Upper lobe of left lung (tissue), 6 donors: Measurements from ENCODE around the gene FGF23. TPM values are rescaled to one million over a fixed set of nuclear protein-coding genes. Genes with fewer than 3 reads are reported as not detected.

ENCODE experiments used
- ATAC-seq, 2 donors: fragments of 200-7000 bp; cut with Tn5 transposase; one replicate each; pipeline ENCODE4 v1.9.1; 2022; ENCODE audit warnings: mild to moderate bottlenecking in 2 of 2, moderate library complexity in 2 of 2; ENCODE audit not compliant: low FRiP score in 2 of 2
- DNase-seq, 2 donors: peaks; one replicate each; pipeline ENCODE4 v3.0.0-alpha.2; 2019 to 2020
- H3K27ac ChIP-seq, 4 donors: fragments of 200-600 bp; sonication (generic); one replicate each; pipeline ENCODE4 v1.5.1; 2016 to 2019
- H3K27me3 ChIP-seq, 4 donors: fragments of 200-600 bp; sonication (generic); one replicate each; pipeline ENCODE4 v1.5.1; 2017 to 2019
- H3K36me3 ChIP-seq, 4 donors: fragments of 200-600 bp; sonication (generic); one replicate each; pipeline ENCODE4 v1.5.1; 2016 to 2019
- H3K4me1 ChIP-seq, 4 donors: fragments of 200-600 bp; sonication (generic); one replicate each; pipeline ENCODE4 v1.5.1; 2018 to 2019
- H3K4me3 ChIP-seq, 4 donors: fragments of 200-600 bp; sonication (generic); one replicate each; pipeline ENCODE4 v1.5.1; 2017 to 2019; ENCODE audit warnings: mild to moderate bottlenecking in 2 of 4, moderate library complexity in 1 of 4
- H3K9me3 ChIP-seq, 4 donors: fragments of 200-600 bp; sonication (generic); one replicate each; pipeline ENCODE4 v1.5.1; 2018 to 2019
- CTCF ChIP-seq, 6 experiments: fragments of 450-650 bp in 4 of 6; fragments of 200-600 bp in 2 of 6; sonication (generic) in 2 of 6; IDR thresholded peaks; one replicate each; pipeline ENCODE4 v1.5.1; 2016 to 2019; ENCODE audit warnings: antibody characterized with exemption in 6 of 6
- EP300 ChIP-seq, 4 donors: sonication (generic); formaldehyde crosslinking; IDR thresholded peaks; one replicate each; pipeline ENCODE4 v1.5.1; 2017; ENCODE audit warnings: antibody characterized with exemption in 4 of 4, control low read depth in 2 of 4
- POLR2A ChIP-seq, 4 donors: fragments of 450-650 bp; IDR thresholded peaks; one replicate each; pipeline ENCODE4 v1.5.1; 2016 to 2017; ENCODE audit warnings: antibody characterized with exemption in 4 of 4, mild to moderate bottlenecking in 2 of 4
- POLR2AphosphoS5 ChIP-seq, 2 donors: sonication (generic); formaldehyde crosslinking; IDR thresholded peaks; one replicate each; pipeline ENCODE4 v1.5.1; 2017; ENCODE audit warnings: antibody characterized with exemption in 2 of 2
- WGBS, 2 donors: methylation state at CpG; one replicate each; pipeline ENCODE4 v1.1.5; 2017 to 2018; 5-methylcytosine and 5-hydroxymethylcytosine counted together
- total RNA-seq, 6 donors: library from RNA; depleted of rRNA in 4 of 6; stranded (reverse); fragments of >200 nt in 4 of 6; gene quantifications; one replicate each; pipeline versions ENCODE4 v1.1.0 to v1.2.1, GENCODE V29; 2016 to 2021
- donor health status: DM: no; HTN: no; CAD: no; lungs with moderate emphysema.
- donor health status: DM: no; HTN: yes; CAD: no; lungs with severe emphysema.

The FGF23 gene
- total RNA-seq, 6 donors from 2014 or later, result not detected

GRCh38 chr12:4388662-4389061 is 9.2 kb upstream of the FGF23 start:
- 46 to 50% methylated on average over 2 of the region's 2 CpGs for WGBS, 2 donors
- no peak for ATAC-seq
- TF ChIP-seq CTCF (IDR thresholded peaks at IDR 0.05) (no peak), POLR2AphosphoS5 (IDR thresholded peaks at IDR 0.05) (no peak), POLR2A (IDR thresholded peaks at IDR 0.05) (no peak), EP300 (IDR thresholded peaks at IDR 0.05) (no peak)
- no peak for DNase-seq
- Histone ChIP-seq H3K27me3 (no peaks in the 10 kb centered on the region), H3K36me3 (no peaks in the 10 kb centered on the region), H3K4me1 (no peaks in the 10 kb centered on the region), H3K9me3 (no peaks in the 10 kb centered on the region), H3K27ac (no peak overlapping the region), H3K4me3 (no peak overlapping the region)

DNA sequence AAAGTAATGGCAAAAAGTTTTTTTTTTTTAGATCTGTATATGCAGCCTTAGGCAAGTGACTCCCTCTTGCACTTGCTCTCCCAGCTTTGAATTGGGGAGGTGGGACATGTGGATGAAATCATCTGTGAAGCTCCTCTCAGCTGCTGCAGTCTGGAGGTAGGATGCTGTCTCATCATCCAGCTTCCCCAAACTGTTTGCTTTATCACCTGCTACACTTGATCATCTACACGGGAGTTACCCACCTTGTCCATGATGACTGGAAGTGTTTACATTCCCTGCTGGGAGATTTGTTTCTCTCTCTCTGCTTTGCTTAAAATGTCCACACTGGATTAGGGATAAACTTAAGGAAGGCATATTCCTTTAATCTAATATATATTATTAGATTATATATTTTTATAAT is 8.5 kb upstream of the FGF23 start:
- Histone ChIP-seq H3K4me3 (no peak overlapping the region), H3K27ac (no peak overlapping the region), H3K4me1 (no peaks in the 10 kb centered on the region), H3K9me3 (no peaks in the 10 kb centered on the region), H3K36me3 (no peaks in the 10 kb centered on the region), H3K27me3 (no peaks in the 10 kb centered on the region)
- TF ChIP-seq CTCF (IDR thresholded peaks at IDR 0.05) (no peak), POLR2A (IDR thresholded peaks at IDR 0.05) (no peak), POLR2AphosphoS5 (IDR thresholded peaks at IDR 0.05) (no peak), EP300 (IDR thresholded peaks at IDR 0.05) (no peak)
- ATAC-seq (no peak), DNase-seq (no peak)
- 25 to 72% methylated on average over 1 of the region's 1 CpG for WGBS, 2 donors

DNA sequence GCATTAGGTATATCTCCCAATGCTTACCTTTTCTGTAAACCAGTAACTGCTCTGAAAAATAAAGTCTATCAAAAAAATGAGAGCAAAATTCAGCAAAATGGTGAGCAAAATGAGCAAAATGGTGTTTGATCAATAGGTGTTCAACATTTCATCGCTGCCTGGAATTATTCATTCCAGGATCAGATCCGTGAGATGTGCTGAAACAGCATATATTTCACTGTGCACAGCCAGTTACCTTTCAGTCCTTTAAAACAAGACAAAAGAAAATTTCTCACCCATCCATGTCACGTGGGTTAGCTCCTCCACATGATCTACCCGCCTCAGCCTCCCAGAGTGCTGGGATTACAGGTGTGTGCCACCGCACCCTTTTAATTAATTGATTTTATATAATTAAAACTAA is 8.1 kb upstream of the FGF23 start:
- WGBS, 2 donors, result 87 to 96% methylated on average over 5 of the region's 5 CpGs
- H3K4me3 ChIP-seq, result no peak overlapping the region
- TF ChIP-seq CTCF (IDR thresholded peaks at IDR 0.05) (no peak), EP300 (IDR thresholded peaks at IDR 0.05) (no peak), POLR2AphosphoS5 (IDR thresholded peaks at IDR 0.05) (no peak), POLR2A (IDR thresholded peaks at IDR 0.05) (no peak)
- H3K27me3 ChIP-seq, result no peaks in the 10 kb centered on the region
- ATAC-seq (no peak), DNase-seq (no peak)
- no peaks in the 10 kb centered on the region for H3K36me3 ChIP-seq
- H3K9me3 ChIP-seq, result no peaks in the 10 kb centered on the region
- H3K27ac ChIP-seq, result no peak overlapping the region
- H3K4me1 ChIP-seq, result no peaks in the 10 kb centered on the region

- ATAC-seq (no peak), DNase-seq (no peak)
- H3K27ac ChIP-seq, result no peak overlapping the region
- no peaks in the 10 kb centered on the region for H3K36me3 ChIP-seq
- H3K9me3 ChIP-seq, result no peaks in the 10 kb centered on the region
- H3K4me1 ChIP-seq, result no peaks in the 10 kb centered on the region
- H3K4me3 ChIP-seq, result no peak overlapping the region
- WGBS, 2 donors, result 72 to 90% methylated on average over 4 of the region's 4 CpGs
- TF ChIP-seq POLR2AphosphoS5 (IDR thresholded peaks at IDR 0.05), result no peak
- no peaks in the 10 kb centered on the region for H3K27me3 ChIP-seq
Observed at GRCh38 chr12:4386801-4387200, 7.3 kb upstream of the FGF23 start.

GRCh38 chr12:4383304-4383865 is 3.9 kb upstream of the FGF23 start:
- no peaks in the 10 kb centered on the region for H3K27me3 ChIP-seq
- no peak for ATAC-seq
- TF ChIP-seq POLR2AphosphoS5 (IDR thresholded peaks at IDR 0.05) (no peak), EP300 (IDR thresholded peaks at IDR 0.05) (no peak), POLR2A (IDR thresholded peaks at IDR 0.05) (no peak), CTCF (IDR thresholded peaks at IDR 0.05) (no peak)
- H3K4me1 ChIP-seq, result no peaks in the 10 kb centered on the region
- H3K4me3 ChIP-seq, result no peak overlapping the region
- 71 to 80% methylated on average over 7 to 8 of the region's 8 CpGs for WGBS, 2 donors
- H3K36me3 ChIP-seq, result no peaks in the 10 kb centered on the region
- no peak for DNase-seq
- no peaks in the 10 kb centered on the region for H3K9me3 ChIP-seq
- H3K27ac ChIP-seq, result no peak overlapping the region
